Activated CD8-positive, alpha-beta T cell treated with anti-CD3 and anti-CD28 coated beads for 36 hours (primary cell): ENCODE results near the gene SUN1. TPM values are rescaled to one million over a fixed set of nuclear protein-coding genes. Genes with fewer than 3 reads are reported as not detected.

Experiments used
- ATAC-seq: fragments of 200-7000 bp; cut with Tn5 transposase; one replicate; pipeline ENCODE4 v1.10.0; 2021; ENCODE audit warnings: mild to moderate bottlenecking, moderate library complexity
- CTCF ChIA-PET: fragments of 350-600 bp; sonication (Branson Sonifier 250); formaldehyde crosslinking; loops from one replicate; lab custom pipeline; 2021; ENCODE audit warnings: antibody characterized with exemption; lab: Charles Lee
- POLR2A ChIA-PET: fragments of 350-600 bp; sonication (Branson Sonifier 250); formaldehyde crosslinking; loops from one replicate; lab custom pipeline; 2021; ENCODE audit warnings: antibody characterized with exemption; lab: Charles Lee
- DNase-seq: peaks from one replicate; pipeline ENCODE4 v3.0.0-alpha.2; 2020
- H3K27ac Mint-ChIP-seq: one replicate; pipeline ENCODE4 v1.8.0; 2021; ENCODE audit warnings: mild to moderate bottlenecking, mixed read lengths
- H3K27me3 Mint-ChIP-seq: one replicate; pipeline ENCODE4 v1.8.0; 2021; ENCODE audit warnings: mixed read lengths
- H3K36me3 Mint-ChIP-seq: one replicate; pipeline ENCODE4 v1.8.0; 2021; ENCODE audit warnings: low read depth, mixed read lengths
- H3K4me1 Mint-ChIP-seq: one replicate; pipeline ENCODE4 v1.8.0; 2021; ENCODE audit warnings: low read depth, mixed read lengths
- H3K4me3 Mint-ChIP-seq: one replicate; pipeline ENCODE4 v1.8.0; 2021; ENCODE audit warnings: mild to moderate bottlenecking, moderate library complexity, mixed read lengths
- H3K9me3 Mint-ChIP-seq: one replicate; pipeline ENCODE4 v1.8.0; 2021; ENCODE audit warnings: mixed read lengths
- intact Hi-C: fragments of 100-400 bp; cut with micrococcal nuclease; formaldehyde crosslinking; loops from one replicate; pipeline ENCODE4 v1.10.0; 2022
- total RNA-seq, 2 experiments: library from RNA; stranded (reverse); gene quantifications; one replicate each; pipeline ENCODE4 v1.2.3, GENCODE V29; 2021
- TF ChIP-seq, protein P1 (sequence below): fragments of 200-600 bp; IDR thresholded peaks from one replicate; pipeline ENCODE4 v1.8.0; 2022; ENCODE audit warnings: antibody characterized with exemption, mild to moderate bottlenecking

Gene SUN1
- total RNA-seq, 2 experiments from 2014 or later, result 71.3 to 71.6 TPM

DNA sequence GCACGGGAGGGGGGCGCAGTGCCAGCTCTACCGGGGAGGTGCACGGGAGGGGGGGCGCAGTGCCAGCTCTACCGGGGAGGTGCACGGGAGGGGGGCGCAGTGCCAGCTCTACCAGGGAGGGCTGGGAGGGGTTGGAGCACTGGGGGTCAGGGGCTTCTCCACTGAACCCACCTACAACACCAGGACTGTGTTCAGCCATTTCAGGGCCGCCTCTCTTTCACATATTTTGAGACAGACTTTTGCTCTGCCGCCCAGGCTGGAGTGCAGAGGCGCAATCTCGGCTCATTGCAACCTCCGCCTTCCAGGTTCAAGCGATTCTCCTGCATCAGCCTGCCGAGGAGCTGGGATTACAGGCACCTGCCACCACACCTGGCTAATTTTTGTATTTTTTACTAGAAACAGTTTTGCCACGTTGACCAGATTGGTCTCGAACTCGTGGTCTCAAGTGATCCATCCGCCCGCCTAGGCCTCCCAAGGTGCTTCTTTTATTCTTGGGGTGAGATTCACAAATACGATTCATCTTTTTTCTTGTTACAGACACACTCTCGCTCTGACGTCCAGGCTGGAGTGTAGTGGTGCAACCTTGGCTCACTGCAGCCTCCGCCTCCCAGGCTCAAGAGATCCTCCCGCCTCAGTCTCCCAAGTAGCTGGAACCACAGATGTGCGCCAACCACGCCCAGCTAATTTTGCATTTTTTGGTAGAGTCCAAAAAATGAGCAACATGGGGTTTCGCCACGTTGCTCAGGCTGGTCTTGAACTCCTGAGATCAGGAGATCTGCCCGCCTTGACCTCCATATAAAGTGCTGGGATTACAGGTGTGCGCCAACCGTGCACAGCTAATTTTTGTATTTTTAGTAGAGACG, 85.2 kb downstream of the SUN1 start:
- H3K27ac Mint-ChIP-seq, result no peak overlapping the region
- no peaks in the 10 kb centered on the region for H3K27me3 Mint-ChIP-seq
- H3K4me1 Mint-ChIP-seq, result peaks cover 27% of the 10 kb centered on the region
- DNase-seq (no peak), ATAC-seq (no peak)
- ChIA-PET CTCF (interaction anchor here (1.0 kb wide), 1 partner anchor 50 kb away, joined by 3 read pairs; no protein-coding TSS in a partner anchor), POLR2A (interaction anchor here (0.8 kb wide), 1 partner anchor 18 kb away, joined by 3 read pairs; no protein-coding TSS in a partner anchor)
- no peak overlapping the region for H3K4me3 Mint-ChIP-seq
- peaks cover 2% of the 10 kb centered on the region for H3K36me3 Mint-ChIP-seq
- TF ChIP-seq, protein P1, sequence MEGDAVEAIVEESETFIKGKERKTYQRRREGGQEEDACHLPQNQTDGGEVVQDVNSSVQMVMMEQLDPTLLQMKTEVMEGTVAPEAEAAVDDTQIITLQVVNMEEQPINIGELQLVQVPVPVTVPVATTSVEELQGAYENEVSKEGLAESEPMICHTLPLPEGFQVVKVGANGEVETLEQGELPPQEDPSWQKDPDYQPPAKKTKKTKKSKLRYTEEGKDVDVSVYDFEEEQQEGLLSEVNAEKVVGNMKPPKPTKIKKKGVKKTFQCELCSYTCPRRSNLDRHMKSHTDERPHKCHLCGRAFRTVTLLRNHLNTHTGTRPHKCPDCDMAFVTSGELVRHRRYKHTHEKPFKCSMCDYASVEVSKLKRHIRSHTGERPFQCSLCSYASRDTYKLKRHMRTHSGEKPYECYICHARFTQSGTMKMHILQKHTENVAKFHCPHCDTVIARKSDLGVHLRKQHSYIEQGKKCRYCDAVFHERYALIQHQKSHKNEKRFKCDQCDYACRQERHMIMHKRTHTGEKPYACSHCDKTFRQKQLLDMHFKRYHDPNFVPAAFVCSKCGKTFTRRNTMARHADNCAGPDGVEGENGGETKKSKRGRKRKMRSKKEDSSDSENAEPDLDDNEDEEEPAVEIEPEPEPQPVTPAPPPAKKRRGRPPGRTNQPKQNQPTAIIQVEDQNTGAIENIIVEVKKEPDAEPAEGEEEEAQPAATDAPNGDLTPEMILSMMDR, result no peak
- H3K9me3 Mint-ChIP-seq, result no peaks in the 10 kb centered on the region
- intact Hi-C loops, result no loop called here

DNA sequence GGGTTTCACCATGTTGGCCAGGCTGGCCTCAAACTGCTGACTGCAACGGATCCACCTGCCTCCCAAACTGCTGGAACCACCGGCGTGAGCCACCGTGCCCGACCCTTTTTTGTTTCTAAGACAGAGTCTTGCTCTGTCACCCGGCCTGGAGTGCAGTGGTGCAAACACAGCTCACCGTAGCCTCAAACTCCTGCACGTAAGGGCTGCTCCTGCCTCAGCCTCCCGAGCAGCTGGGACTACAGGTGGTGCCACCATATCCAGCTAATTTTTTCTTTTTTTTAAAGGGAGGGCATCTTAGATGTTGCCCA, 85.8 kb downstream of the SUN1 start:
- intact Hi-C loops, result no loop called here
- POLR2A ChIA-PET, result interaction anchor here (0.8 kb wide), 1 partner anchor 19 kb away, joined by 3 read pairs; no protein-coding TSS in a partner anchor
- TF ChIP-seq, protein P1, result no peak
- CTCF ChIA-PET, result interaction anchor here (1.0 kb wide), 1 partner anchor 49 kb away, joined by 3 read pairs; no protein-coding TSS in a partner anchor
- Mint-ChIP-seq H3K9me3 (no peaks in the 10 kb centered on the region), H3K4me3 (no peak overlapping the region), H3K27me3 (no peaks in the 10 kb centered on the region), H3K4me1 (peaks cover 30% of the 10 kb centered on the region), H3K27ac (no peak overlapping the region), H3K36me3 (peaks cover 2% of the 10 kb centered on the region)
- no peak for DNase-seq
- no peak for ATAC-seq

GRCh38 chr7:918441-919113, 86.3 kb downstream of the SUN1 start:
- Mint-ChIP-seq H3K27me3 (no peaks in the 10 kb centered on the region), H3K27ac (no peak overlapping the region), H3K4me3 (no peak overlapping the region), H3K4me1 (peaks cover 35% of the 10 kb centered on the region), H3K9me3 (no peaks in the 10 kb centered on the region), H3K36me3 (peaks cover 2% of the 10 kb centered on the region)
- ChIA-PET CTCF (interaction anchor here (1.0 kb wide), 1 partner anchor 49 kb away, joined by 3 read pairs; no protein-coding TSS in a partner anchor), POLR2A (interaction anchor here (0.8 kb wide), 1 partner anchor 19 kb away, joined by 3 read pairs; no protein-coding TSS in a partner anchor)
- ATAC-seq (no peak), DNase-seq (no peak)
- intact Hi-C loops, result no loop called here
- TF ChIP-seq, protein P1, result no peak

DNA sequence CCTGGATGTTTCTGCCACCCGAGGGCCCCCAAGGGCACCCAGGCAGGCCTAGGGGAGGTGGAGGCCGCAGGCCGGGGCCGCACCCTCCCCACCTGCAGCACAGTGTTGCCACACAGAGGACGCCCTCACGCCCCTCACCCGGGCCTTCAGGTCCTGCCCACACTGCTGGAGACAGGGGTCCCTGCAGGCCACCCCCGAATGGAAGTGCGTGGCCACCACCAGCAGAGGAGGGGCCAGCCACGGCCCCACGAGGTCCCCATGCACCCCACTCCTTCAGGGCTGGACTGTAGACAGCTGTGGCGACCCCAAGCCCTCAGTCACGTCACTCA, 86.8 kb downstream of the SUN1 start:
- intact Hi-C loops, result no loop called here

More for the DNA sequence above, 86.8 kb downstream of the SUN1 start:
- no peaks in the 10 kb centered on the region for H3K27me3 Mint-ChIP-seq
- TF ChIP-seq, protein P1, result no peak
- ATAC-seq (no peak), DNase-seq (no peak)
- CTCF ChIA-PET, result no interaction called here
- POLR2A ChIA-PET, result no interaction called here
- H3K27ac Mint-ChIP-seq, result no peak overlapping the region
- no peaks in the 10 kb centered on the region for H3K9me3 Mint-ChIP-seq
- H3K4me3 Mint-ChIP-seq, result no peak overlapping the region
- peaks cover 37% of the 10 kb centered on the region for H3K4me1 Mint-ChIP-seq
- H3K36me3 Mint-ChIP-seq, result peaks cover 2% of the 10 kb centered on the region
